IPS-18a (cell line): ENCODE data around the gene RIPOR2.
A peak's percentile ranks its signal among the peaks of the same experiment; 100 is the strongest.
"Not testable (repeated sequence)": the region's sequence is repeated elsewhere in the genome, so short reads cannot be mapped to it uniquely, and the experiment has no call there.

Source experiments
- H3K27ac ChIP-seq: one replicate; pipeline ENCODE4 v1.5.1; 2013; ENCODE audit warnings: low read length
- H3K27me3 ChIP-seq: one replicate; pipeline ENCODE4 v1.6.1; 2013; ENCODE audit warnings: mild to moderate bottlenecking, low read length; ENCODE audit not compliant: control insufficient read depth, insufficient read depth
- H3K36me3 ChIP-seq: one replicate; pipeline ENCODE4 v1.6.1; 2013; ENCODE audit warnings: low read depth, low read length; ENCODE audit not compliant: control insufficient read depth
- H3K4me1 ChIP-seq: one replicate; pipeline ENCODE4 v1.6.1; 2013; ENCODE audit warnings: low read depth, low read length; ENCODE audit not compliant: control insufficient read depth
- H3K4me3 ChIP-seq: one replicate; pipeline ENCODE4 v1.5.1; 2013; ENCODE audit warnings: low read length
- H3K9ac ChIP-seq: one replicate; pipeline ENCODE4 v1.6.1; 2013; ENCODE audit warnings: mild to moderate bottlenecking, low read length, moderate library complexity
- H3K9me3 ChIP-seq: one replicate; pipeline ENCODE4 v1.6.1; 2013; ENCODE audit warnings: low read depth, low read length; ENCODE audit not compliant: control insufficient read depth

Gene RIPOR2

GRCh38 chr6:24881376-24881775 is 54.4 kb downstream of the RIPOR2 start:
- H3K9ac ChIP-seq: no peak overlapping the region
- no peaks in the 10 kb centered on the region for H3K36me3 ChIP-seq
- H3K27ac ChIP-seq: no peak overlapping the region
- no peaks in the 10 kb centered on the region for H3K9me3 ChIP-seq
- no peaks in the 10 kb centered on the region for H3K27me3 ChIP-seq
- H3K4me1 ChIP-seq: peaks cover 20% of the 10 kb centered on the region
- no peak overlapping the region for H3K4me3 ChIP-seq

- H3K4me3 ChIP-seq: no peak overlapping the region
- no peaks in the 10 kb centered on the region for H3K27me3 ChIP-seq
- H3K36me3 ChIP-seq: no peaks in the 10 kb centered on the region
- H3K9ac ChIP-seq: no peak overlapping the region
- H3K4me1 ChIP-seq: peaks cover 23% of the 10 kb centered on the region
- no peak overlapping the region for H3K27ac ChIP-seq
- H3K9me3 ChIP-seq: no peaks in the 10 kb centered on the region
Observed at GRCh38 chr6:24880451-24880850, 55.3 kb downstream of the RIPOR2 start.

GRCh38 chr6:24879351-24879750 is 56.4 kb downstream of the RIPOR2 start:
- Histone ChIP-seq H3K36me3 (no peaks in the 10 kb centered on the region), H3K27me3 (no peaks in the 10 kb centered on the region), H3K4me1 (peaks cover 23% of the 10 kb centered on the region), H3K9ac (no peak overlapping the region), H3K9me3 (no peaks in the 10 kb centered on the region), H3K4me3 (no peak overlapping the region), H3K27ac (no peak overlapping the region)

GRCh38 chr6:24877747-24878146 is 58.0 kb downstream of the RIPOR2 start:
- not testable (repeated sequence) for H3K9ac ChIP-seq, H3K9me3 ChIP-seq, H3K27ac ChIP-seq, H3K4me3 ChIP-seq, H3K27me3 ChIP-seq, H3K36me3 ChIP-seq
- peaks cover 28% of the 10 kb centered on the region for H3K4me1 ChIP-seq

GRCh38 chr6:24876499-24877465 is 59.0 kb downstream of the RIPOR2 start:
- Histone ChIP-seq H3K36me3 (no peaks in the 10 kb centered on the region), H3K4me3 (peak overlapping the region; percentile 39), H3K4me1 (peaks cover 32% of the 10 kb centered on the region), H3K27me3 (no peaks in the 10 kb centered on the region), H3K27ac (peak overlapping the region; percentile 37), H3K9me3 (no peaks in the 10 kb centered on the region), H3K9ac (peak overlapping the region; percentile 2)

GRCh38 chr6:24875534-24875901 is 60.2 kb downstream of the RIPOR2 start:
- no peaks in the 10 kb centered on the region for H3K9me3 ChIP-seq
- H3K4me3 ChIP-seq: no peak overlapping the region
- no peaks in the 10 kb centered on the region for H3K27me3 ChIP-seq
- peaks cover 32% of the 10 kb centered on the region for H3K4me1 ChIP-seq
- no peak overlapping the region for H3K9ac ChIP-seq
- no peak overlapping the region for H3K27ac ChIP-seq
- no peaks in the 10 kb centered on the region for H3K36me3 ChIP-seq

GRCh38 chr6:24874776-24875533 is 60.8 kb downstream of the RIPOR2 start:
- no peaks in the 10 kb centered on the region for H3K27me3 ChIP-seq
- no peak overlapping the region for H3K9ac ChIP-seq
- no peaks in the 10 kb centered on the region for H3K36me3 ChIP-seq
- H3K4me1 ChIP-seq: peaks cover 30% of the 10 kb centered on the region
- no peak overlapping the region for H3K27ac ChIP-seq
- no peak overlapping the region for H3K4me3 ChIP-seq
- no peaks in the 10 kb centered on the region for H3K9me3 ChIP-seq

- Histone ChIP-seq H3K36me3 (no peaks in the 10 kb centered on the region), H3K27ac (no peak overlapping the region), H3K4me1 (peaks cover 22% of the 10 kb centered on the region), H3K4me3 (no peak overlapping the region), H3K9ac (no peak overlapping the region), H3K9me3 (no peaks in the 10 kb centered on the region), H3K27me3 (no peaks in the 10 kb centered on the region)
Observed at GRCh38 chr6:24874128-24874527, 61.6 kb downstream of the RIPOR2 start.

GRCh38 chr6:24872779-24873178 is 63.0 kb downstream of the RIPOR2 start:
- no peak overlapping the region for H3K27ac ChIP-seq
- no peak overlapping the region for H3K4me3 ChIP-seq
- H3K9ac ChIP-seq: no peak overlapping the region
- peaks cover 22% of the 10 kb centered on the region for H3K4me1 ChIP-seq
- no peaks in the 10 kb centered on the region for H3K27me3 ChIP-seq
- H3K9me3 ChIP-seq: no peaks in the 10 kb centered on the region
- H3K36me3 ChIP-seq: no peaks in the 10 kb centered on the region

- Histone ChIP-seq H3K4me1 (peaks cover 10% of the 10 kb centered on the region), H3K27me3 (no peaks in the 10 kb centered on the region), H3K4me3 (no peak overlapping the region), H3K27ac (no peak overlapping the region), H3K36me3 (no peaks in the 10 kb centered on the region), H3K9me3 (no peaks in the 10 kb centered on the region), H3K9ac (no peak overlapping the region)
Observed at GRCh38 chr6:24868765-24869164, 67.0 kb downstream of the RIPOR2 start.

- Histone ChIP-seq H3K9ac (no peak overlapping the region), H3K4me3 (no peak overlapping the region), H3K27ac (no peak overlapping the region), H3K9me3 (no peaks in the 10 kb centered on the region), H3K36me3 (no peaks in the 10 kb centered on the region), H3K27me3 (no peaks in the 10 kb centered on the region), H3K4me1 (no peaks in the 10 kb centered on the region)
Observed at GRCh38 chr6:24867104-24867703, 68.6 kb downstream of the RIPOR2 start.
